ENCODE results near the gene DNAJC7.

DNA sequence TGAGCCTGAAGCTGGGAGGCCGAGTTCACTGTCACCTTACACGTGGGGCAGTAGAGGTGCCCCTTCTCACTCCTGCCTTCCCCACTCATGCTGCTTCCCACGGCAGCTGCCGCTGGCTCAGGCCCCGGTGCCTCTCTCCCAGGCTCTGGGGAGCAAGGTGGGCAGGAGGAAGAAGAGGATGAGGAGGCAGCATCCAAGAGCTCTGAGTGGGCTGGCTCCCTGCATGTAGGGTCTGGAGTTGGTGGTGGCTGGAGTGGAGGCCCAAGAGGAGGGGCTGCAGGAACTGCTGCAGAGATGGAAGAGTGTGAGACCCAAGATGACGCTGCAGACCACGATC is 11.5 kb upstream of the DNAJC7 start:
- TF ChIP-seq POLR2AphosphoS5 (IDR thresholded peaks at IDR 0.05; ENCODE audit: low read depth, low read length) (no peak), TCF7L2 (IDR thresholded peaks at IDR 0.05; ENCODE audit: low read depth, low read length) (no peak), SIN3A (IDR thresholded peaks at IDR 0.05; ENCODE audit: borderline replicate concordance, insufficient read depth, low read depth, low read length) (no peak)
- TF ChIP-seq, protein P1, sequence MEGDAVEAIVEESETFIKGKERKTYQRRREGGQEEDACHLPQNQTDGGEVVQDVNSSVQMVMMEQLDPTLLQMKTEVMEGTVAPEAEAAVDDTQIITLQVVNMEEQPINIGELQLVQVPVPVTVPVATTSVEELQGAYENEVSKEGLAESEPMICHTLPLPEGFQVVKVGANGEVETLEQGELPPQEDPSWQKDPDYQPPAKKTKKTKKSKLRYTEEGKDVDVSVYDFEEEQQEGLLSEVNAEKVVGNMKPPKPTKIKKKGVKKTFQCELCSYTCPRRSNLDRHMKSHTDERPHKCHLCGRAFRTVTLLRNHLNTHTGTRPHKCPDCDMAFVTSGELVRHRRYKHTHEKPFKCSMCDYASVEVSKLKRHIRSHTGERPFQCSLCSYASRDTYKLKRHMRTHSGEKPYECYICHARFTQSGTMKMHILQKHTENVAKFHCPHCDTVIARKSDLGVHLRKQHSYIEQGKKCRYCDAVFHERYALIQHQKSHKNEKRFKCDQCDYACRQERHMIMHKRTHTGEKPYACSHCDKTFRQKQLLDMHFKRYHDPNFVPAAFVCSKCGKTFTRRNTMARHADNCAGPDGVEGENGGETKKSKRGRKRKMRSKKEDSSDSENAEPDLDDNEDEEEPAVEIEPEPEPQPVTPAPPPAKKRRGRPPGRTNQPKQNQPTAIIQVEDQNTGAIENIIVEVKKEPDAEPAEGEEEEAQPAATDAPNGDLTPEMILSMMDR (IDR thresholded peaks at IDR 0.05) = no peak
- TF ChIP-seq, protein P2, sequence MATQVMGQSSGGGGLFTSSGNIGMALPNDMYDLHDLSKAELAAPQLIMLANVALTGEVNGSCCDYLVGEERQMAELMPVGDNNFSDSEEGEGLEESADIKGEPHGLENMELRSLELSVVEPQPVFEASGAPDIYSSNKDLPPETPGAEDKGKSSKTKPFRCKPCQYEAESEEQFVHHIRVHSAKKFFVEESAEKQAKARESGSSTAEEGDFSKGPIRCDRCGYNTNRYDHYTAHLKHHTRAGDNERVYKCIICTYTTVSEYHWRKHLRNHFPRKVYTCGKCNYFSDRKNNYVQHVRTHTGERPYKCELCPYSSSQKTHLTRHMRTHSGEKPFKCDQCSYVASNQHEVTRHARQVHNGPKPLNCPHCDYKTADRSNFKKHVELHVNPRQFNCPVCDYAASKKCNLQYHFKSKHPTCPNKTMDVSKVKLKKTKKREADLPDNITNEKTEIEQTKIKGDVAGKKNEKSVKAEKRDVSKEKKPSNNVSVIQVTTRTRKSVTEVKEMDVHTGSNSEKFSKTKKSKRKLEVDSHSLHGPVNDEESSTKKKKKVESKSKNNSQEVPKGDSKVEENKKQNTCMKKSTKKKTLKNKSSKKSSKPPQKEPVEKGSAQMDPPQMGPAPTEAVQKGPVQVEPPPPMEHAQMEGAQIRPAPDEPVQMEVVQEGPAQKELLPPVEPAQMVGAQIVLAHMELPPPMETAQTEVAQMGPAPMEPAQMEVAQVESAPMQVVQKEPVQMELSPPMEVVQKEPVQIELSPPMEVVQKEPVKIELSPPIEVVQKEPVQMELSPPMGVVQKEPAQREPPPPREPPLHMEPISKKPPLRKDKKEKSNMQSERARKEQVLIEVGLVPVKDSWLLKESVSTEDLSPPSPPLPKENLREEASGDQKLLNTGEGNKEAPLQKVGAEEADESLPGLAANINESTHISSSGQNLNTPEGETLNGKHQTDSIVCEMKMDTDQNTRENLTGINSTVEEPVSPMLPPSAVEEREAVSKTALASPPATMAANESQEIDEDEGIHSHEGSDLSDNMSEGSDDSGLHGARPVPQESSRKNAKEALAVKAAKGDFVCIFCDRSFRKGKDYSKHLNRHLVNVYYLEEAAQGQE (IDR thresholded peaks at IDR 0.05; ENCODE audit: insufficient read depth in 1 of 2, low read depth in 2 of 2, low read length in 1 of 2) = no peak
